HepG2 (cell line): ENCODE results near the gene SNF8. TPM values are rescaled to one million over a fixed set of nuclear protein-coding genes. Genes with fewer than 3 reads are reported as not detected.

Source experiments
- CHD2 ChIP-seq: IDR thresholded peaks from 2 replicates; pipeline ENCODE4 v1.6.1; 2011; ENCODE audit warnings: low read depth, low read length, improper control_type of control experiment
- ETV5 ChIP-seq: IDR thresholded peaks from 2 replicates; pipeline ENCODE4 v1.6.1; 2018; ENCODE audit warnings: missing biosample characterization, missing genetic modification reagents, inconsistent platforms, borderline replicate concordance
- SMARCC2 ChIP-seq: fragments of 450-650 bp; IDR thresholded peaks from 2 replicates; pipeline ENCODE4 v1.6.1; 2017; ENCODE audit warnings: antibody characterized with exemption, mild to moderate bottlenecking
- ZNF230 ChIP-seq: sonication (generic); formaldehyde crosslinking; IDR thresholded peaks from 2 replicates; pipeline ENCODE4 v1.4.0; 2020; ENCODE audit warnings: mild to moderate bottlenecking, missing genetic modification reagents
- ZNF274 ChIP-seq: sonication (generic); formaldehyde crosslinking; IDR thresholded peaks from 2 replicates; pipeline ENCODE4 v1.5.1; 2020; ENCODE audit warnings: mild to moderate bottlenecking, missing genetic modification reagents
- polyA plus RNA-seq, 8 experiments: library from polyadenylated mRNA; depleted of rRNA in 3 of 8; stranded (reverse) in 7 of 8; unstranded in 1 of 8; fragments of >200 nt; fragmentation: Illumina TruSeq in 4 of 8; extraction: Trizol in 4 of 8; gene quantifications; 2 replicates each; pipeline versions ENCODE4 v1.2.1 to v1.2.3, GENCODE V29; 2011 to 2016; ENCODE audit warnings: low read depth in 4 of 8, missing spikeins in 1 of 8, mixed read lengths in 1 of 8; ENCODE audit not compliant: insufficient read depth in 1 of 8
- total RNA-seq, 5 experiments: library from RNA; depleted of rRNA; stranded (reverse); fragments of >200 nt; fragmentation: Illumina TruSeq; extraction: Trizol; gene quantifications; 2 replicates each; pipeline ENCODE4 v1.2.3, GENCODE V29; 2016; ENCODE audit warnings: low read depth in 1 of 5
- TF ChIP-seq, protein P1 (sequence below), 2 experiments: sonication (generic) in 1 of 2; formaldehyde crosslinking in 1 of 2; IDR thresholded peaks; 2 replicates each; pipeline versions ENCODE4 v1.6.1 to v1.9.0; 2014 to 2022; ENCODE audit warnings: antibody characterized with exemption in 1 of 2, borderline replicate concordance in 1 of 2, inconsistent platforms in 1 of 2, low read depth in 1 of 2, missing genetic modification reagents in 1 of 2
- TF ChIP-seq, protein P2 (sequence below): IDR thresholded peaks from 2 replicates; pipeline ENCODE4 v1.6.1; 2012; ENCODE audit warnings: low read length, improper control_type of control experiment
- TF ChIP-seq, protein P3 (sequence below): sonication (generic); formaldehyde crosslinking; IDR thresholded peaks from 2 replicates; pipeline ENCODE4 v1.4.0; 2020; ENCODE audit warnings: mild to moderate bottlenecking, missing genetic modification reagents

The SNF8 gene
- total and polyA plus RNA-seq, 2 of the 13 experiments (the other 11 are each of a cell fraction or from before 2014, with no cell fraction given) = 114 to 153 TPM

DNA sequence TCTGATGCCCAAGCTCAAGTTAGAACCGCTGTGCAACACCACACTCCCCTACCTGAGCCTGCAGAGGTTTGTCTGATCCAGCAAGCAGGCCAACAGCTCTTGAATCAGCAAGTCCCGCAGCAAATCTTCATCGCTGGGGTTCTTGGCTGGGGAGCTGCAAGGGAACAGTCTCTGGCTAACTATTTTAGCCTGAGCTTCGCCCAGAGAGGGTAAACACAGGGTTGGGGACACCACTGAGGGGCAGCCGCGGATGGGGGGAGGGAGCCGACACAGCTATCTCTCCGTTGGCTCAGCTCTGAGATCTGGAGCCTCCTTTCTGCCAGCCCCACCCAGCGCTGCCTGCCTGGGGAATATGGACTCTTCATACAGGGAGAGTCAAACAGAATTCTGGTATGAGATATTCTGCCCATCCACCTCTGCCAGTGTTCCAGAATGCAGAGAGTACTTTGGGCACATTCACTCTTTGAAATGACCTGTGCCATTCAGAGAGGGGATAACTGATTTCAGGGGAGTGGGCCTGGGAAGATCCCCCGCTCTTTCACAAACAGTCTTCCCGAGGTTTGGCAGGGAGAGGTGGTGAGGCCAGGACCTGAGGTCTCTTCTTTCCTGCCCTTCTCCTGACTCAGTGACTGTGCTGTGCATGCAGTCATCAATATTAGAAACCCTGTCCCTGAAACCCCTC, 16.3 kb upstream of the SNF8 start (continued):
- TF ChIP-seq, protein P1, sequence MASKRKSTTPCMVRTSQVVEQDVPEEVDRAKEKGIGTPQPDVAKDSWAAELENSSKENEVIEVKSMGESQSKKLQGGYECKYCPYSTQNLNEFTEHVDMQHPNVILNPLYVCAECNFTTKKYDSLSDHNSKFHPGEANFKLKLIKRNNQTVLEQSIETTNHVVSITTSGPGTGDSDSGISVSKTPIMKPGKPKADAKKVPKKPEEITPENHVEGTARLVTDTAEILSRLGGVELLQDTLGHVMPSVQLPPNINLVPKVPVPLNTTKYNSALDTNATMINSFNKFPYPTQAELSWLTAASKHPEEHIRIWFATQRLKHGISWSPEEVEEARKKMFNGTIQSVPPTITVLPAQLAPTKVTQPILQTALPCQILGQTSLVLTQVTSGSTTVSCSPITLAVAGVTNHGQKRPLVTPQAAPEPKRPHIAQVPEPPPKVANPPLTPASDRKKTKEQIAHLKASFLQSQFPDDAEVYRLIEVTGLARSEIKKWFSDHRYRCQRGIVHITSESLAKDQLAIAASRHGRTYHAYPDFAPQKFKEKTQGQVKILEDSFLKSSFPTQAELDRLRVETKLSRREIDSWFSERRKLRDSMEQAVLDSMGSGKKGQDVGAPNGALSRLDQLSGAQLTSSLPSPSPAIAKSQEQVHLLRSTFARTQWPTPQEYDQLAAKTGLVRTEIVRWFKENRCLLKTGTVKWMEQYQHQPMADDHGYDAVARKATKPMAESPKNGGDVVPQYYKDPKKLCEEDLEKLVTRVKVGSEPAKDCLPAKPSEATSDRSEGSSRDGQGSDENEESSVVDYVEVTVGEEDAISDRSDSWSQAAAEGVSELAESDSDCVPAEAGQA (IDR thresholded peaks at IDR 0.05; ENCODE audit: low read depth) = no peak
- TF ChIP-seq, protein P1 (CRISPR knock-in tag; IDR thresholded peaks at IDR 0.05; ENCODE audit: borderline replicate concordance) = no peak
- TF ChIP-seq, protein P2, sequence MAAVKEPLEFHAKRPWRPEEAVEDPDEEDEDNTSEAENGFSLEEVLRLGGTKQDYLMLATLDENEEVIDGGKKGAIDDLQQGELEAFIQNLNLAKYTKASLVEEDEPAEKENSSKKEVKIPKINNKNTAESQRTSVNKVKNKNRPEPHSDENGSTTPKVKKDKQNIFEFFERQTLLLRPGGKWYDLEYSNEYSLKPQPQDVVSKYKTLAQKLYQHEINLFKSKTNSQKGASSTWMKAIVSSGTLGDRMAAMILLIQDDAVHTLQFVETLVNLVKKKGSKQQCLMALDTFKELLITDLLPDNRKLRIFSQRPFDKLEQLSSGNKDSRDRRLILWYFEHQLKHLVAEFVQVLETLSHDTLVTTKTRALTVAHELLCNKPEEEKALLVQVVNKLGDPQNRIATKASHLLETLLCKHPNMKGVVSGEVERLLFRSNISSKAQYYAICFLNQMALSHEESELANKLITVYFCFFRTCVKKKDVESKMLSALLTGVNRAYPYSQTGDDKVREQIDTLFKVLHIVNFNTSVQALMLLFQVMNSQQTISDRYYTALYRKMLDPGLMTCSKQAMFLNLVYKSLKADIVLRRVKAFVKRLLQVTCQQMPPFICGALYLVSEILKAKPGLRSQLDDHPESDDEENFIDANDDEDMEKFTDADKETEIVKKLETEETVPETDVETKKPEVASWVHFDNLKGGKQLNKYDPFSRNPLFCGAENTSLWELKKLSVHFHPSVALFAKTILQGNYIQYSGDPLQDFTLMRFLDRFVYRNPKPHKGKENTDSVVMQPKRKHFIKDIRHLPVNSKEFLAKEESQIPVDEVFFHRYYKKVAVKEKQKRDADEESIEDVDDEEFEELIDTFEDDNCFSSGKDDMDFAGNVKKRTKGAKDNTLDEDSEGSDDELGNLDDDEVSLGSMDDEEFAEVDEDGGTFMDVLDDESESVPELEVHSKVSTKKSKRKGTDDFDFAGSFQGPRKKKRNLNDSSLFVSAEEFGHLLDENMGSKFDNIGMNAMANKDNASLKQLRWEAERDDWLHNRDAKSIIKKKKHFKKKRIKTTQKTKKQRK = no peak
- TF ChIP-seq, protein P3, sequence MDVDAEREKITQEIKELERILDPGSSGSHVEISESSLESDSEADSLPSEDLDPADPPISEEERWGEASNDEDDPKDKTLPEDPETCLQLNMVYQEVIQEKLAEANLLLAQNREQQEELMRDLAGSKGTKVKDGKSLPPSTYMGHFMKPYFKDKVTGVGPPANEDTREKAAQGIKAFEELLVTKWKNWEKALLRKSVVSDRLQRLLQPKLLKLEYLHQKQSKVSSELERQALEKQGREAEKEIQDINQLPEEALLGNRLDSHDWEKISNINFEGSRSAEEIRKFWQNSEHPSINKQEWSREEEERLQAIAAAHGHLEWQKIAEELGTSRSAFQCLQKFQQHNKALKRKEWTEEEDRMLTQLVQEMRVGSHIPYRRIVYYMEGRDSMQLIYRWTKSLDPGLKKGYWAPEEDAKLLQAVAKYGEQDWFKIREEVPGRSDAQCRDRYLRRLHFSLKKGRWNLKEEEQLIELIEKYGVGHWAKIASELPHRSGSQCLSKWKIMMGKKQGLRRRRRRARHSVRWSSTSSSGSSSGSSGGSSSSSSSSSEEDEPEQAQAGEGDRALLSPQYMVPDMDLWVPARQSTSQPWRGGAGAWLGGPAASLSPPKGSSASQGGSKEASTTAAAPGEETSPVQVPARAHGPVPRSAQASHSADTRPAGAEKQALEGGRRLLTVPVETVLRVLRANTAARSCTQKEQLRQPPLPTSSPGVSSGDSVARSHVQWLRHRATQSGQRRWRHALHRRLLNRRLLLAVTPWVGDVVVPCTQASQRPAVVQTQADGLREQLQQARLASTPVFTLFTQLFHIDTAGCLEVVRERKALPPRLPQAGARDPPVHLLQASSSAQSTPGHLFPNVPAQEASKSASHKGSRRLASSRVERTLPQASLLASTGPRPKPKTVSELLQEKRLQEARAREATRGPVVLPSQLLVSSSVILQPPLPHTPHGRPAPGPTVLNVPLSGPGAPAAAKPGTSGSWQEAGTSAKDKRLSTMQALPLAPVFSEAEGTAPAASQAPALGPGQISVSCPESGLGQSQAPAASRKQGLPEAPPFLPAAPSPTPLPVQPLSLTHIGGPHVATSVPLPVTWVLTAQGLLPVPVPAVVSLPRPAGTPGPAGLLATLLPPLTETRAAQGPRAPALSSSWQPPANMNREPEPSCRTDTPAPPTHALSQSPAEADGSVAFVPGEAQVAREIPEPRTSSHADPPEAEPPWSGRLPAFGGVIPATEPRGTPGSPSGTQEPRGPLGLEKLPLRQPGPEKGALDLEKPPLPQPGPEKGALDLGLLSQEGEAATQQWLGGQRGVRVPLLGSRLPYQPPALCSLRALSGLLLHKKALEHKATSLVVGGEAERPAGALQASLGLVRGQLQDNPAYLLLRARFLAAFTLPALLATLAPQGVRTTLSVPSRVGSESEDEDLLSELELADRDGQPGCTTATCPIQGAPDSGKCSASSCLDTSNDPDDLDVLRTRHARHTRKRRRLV (CRISPR knock-in tag) = peak; percentile 72; the same call in 1 of the 2 replicates
- TF ChIP-seq ZNF230 (CRISPR knock-in tag) (no peak), SMARCC2 (no peak), CHD2 (no peak), ZNF274 (CRISPR knock-in tag) (no peak), ETV5 (CRISPR knock-in tag) (no peak)
